HG02885 (cell line): ENCODE data around the gene KRT20.

Experiments used
- ATAC-seq: cut with Tn5 transposase; IDR thresholded peaks from one replicate; pipeline ENCODE4 v1.9.1; 2021; ENCODE audit warnings: mild to moderate bottlenecking; ENCODE audit not compliant: unreplicated experiment, poor library complexity

KRT20 gene

DNA sequence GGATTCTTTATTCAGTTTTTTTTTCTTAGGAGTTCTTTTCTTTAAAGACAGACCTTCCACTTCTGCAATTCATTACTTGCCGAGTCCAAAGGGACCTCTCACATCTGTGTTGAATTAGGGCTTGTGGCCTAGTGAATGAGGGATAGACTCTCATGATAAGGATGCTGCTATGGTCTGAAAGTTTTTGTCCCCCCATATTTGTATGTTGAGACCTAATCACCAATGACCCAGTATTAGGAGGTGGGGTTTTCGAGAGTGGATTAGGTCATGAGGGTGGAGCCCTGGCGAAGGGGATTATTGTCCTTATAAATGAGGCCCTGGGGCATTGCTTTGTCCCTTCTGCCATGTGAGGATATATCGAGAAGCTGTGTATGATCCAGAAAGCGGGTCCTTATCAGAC, 27.5 kb downstream of the KRT20 start:
- no peak for ATAC-seq

DNA sequence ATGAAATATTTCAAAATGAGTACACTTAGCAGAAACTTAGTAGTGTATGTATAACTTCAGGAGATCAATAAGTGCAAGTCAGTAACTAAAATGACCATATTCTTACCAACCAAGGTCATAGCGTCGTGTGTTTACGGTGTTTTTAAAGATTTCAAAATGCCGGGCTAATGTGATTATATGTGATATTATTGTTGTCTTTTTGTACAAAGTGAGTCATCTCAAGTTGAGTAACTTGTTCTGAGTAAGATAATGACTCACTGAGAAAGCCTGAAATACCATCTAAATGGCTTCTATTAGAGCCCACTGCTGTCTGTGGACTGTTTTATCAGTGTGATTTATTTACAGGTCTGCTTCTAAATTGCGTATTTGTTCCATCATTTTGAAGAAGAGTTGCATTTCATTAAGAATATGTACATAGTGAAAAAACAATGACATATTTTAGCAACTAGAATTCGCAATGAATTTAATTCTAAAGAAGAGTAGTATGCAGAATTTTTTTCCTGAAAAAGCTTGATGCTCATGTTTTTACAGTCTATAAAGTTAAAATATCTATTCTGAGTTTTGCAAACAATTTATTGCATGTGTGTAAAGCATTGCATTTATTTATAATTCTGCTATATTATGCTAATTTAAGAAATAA, 30.7 kb downstream of the KRT20 start:
- no peak for ATAC-seq

DNA sequence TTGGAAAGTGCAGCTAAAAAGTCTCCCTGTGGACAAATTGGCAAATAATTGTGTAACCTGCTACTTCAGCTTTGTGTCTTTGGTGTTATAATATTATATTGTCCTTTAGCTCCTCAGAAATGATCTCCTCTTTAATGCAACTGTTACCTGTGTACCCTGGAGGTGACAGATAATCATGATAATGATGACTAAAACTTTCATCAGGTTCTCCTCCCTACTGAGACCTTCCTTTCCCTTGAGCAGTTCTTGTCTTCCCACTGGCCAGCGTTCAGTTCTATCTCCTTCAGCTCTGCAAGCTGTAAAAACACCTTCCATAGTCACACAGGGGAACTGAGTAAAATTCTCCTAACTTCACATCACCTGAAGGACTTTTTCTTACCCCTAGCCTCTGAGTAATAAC, 32.7 kb downstream of the KRT20 start:
- no peak for ATAC-seq

DNA sequence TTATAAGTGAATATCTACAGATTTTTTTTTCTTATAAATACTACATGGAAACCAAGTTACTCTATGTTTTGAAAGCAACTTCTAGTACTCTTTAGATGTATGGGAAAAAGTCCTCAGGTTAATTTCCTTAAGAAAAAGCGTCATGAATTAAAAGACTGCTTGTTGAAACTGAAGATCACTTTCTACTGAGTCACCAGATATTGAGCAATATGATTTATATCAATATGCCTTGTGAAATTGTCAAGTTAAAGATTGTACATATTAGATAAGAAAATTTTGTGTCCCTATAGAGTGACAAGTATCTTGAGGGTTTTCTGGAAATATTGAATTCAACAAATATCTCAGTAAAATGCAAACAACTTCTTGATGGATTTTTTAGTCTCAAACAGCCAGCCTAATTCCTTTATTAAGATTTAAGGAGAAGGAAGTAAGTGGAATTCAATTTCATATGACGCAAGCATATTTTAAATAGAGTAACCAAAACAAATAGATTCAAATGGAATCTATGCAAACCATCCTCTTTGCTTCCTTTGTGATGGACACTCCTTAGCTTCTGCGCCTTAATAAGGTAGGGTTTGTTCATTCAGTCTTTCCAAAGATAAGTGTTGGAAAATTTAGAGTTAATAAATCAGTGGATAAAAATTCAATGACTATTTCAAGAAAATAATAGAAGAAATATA, 34.6 kb downstream of the KRT20 start:
- ATAC-seq, result no peak

DNA sequence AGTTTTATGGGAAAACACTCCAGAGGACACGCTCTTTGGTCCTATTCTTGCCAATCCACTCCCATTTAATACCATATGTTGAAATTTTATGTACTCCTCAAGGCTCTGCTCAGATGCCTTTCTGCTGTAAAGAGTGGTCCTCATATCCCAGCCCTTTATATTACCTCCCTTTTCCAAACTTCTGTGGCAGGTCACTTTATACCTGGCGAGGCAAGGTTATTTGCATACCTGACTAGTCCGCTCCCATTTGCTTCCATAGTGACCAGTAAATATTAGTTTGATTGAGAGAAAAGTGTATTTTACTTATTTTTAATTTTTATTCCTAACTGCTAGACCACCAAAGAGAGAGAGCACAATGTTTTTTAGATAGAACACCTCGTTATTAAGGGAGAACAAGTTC, 35.3 kb downstream of the KRT20 start:
- ATAC-seq, result no peak

DNA sequence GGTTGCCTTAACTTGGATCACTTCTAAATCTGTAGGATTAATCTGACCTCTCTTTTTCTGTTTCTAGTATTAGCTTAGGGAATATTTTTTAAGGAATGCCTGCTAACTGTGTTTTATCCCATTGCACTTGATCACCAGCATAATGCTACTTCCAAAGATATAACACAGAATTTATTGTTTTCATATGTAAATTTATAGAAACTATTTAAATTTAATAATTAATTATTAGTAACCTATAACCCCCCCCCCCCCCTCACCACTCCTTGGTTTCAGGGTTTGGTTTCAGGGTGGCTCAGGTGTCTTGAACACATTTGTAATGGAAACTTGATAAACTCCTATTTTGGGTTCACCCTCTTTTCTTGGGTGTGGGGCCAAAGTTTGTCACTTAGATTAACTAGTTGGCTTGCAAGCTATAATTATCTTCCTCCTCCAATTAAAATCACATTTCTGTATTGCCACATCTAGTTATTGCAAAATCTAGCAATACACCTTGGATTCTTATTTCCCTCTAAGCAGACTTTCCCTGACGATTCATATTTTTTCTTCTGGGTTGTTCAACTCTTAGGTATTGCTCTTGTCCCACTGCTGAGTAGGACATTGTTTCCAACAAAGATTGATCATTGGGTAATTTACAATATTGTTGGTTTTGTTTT, 36.3 kb downstream of the KRT20 start:
- ATAC-seq, result no peak

DNA sequence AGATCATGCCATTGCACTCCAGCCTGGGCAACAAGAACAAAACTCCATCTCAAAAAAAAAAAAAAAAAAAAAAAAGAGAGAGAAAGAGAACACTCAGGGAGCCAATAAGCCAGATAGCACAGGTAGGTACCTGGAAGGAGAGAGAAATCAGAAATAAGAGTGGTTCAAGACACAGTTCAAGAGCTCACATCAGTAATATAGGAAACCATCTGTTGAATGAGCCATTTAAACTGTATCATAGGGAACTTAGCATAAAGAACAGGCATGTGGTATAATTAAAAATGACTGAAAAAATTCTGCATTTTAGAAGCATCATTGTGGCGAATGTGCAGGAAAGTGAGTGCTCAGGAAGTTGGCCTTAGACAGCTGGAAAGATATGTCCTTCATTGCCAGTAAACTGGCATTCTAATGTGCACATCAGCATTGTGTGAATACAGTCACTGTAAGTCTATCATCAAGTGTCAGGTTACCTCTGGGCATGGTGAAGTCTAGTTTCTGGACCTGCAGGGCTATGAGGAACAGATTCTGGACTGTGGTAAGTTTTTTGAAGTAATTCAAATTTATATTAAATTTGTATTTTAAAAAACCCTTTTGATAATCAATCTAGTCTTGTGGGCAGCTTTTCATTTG, 38.4 kb downstream of the KRT20 start:
- ATAC-seq, result no peak

DNA sequence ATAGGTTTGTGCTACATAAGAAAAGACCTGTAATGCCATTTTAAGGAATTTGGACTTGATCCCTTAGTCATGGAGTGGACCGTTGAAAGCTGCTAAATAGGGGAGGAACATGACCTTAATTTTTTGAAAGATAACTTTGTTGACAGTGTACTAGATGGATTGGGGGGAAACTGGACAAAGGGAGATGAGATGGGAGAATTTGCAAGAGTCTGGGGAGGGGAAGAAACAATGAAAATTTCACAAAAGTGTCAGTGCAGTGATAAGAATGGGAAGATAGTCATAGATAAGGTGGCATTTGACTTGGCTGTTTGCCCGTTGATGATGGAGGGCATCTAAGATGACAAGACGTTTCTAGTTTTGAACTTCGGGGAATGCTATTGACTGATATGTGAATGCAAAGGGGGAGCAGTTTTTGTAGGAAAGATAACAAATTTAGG, 40.4 kb downstream of the KRT20 start:
- ATAC-seq, result no peak

DNA sequence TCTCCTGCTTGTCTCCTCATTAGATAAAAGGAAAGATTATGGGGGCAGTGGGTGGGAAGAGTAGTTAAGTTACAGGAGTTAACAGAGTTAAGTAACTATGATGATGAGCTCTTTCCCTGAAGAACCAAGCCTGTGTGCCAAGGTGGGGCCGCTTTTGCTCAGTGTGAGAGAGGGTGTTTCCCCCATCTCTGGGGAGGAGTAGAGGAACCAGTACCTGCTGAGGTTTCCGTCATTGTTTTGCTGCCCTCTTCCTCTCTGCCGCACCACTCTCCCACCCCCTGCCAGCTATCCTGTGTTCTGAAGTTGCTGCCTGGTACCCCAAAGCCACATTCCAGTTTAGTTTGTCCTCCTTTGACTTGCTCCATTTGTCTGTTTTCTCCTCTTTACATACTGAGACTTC, 41.8 kb downstream of the KRT20 start:
- no peak for ATAC-seq

DNA sequence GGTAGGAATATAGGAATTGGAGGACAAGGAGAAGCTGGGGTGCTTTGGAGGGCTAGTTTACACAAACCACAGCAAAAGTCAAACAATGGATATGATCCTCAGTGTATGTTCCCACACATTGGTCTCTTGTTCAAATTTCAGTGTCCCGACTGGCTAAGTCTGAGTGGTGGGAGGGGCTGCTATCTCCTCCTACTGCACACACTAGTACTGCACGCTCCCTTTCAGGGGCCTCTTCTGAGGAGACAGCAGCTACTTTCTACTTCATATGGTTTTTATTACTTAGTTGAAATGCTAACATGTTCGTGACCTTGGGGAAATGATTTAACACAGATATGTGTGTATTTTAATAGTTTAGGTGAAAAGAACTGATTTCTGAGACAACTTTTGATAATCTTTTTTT, 43.8 kb downstream of the KRT20 start:
- ATAC-seq, result no peak

DNA sequence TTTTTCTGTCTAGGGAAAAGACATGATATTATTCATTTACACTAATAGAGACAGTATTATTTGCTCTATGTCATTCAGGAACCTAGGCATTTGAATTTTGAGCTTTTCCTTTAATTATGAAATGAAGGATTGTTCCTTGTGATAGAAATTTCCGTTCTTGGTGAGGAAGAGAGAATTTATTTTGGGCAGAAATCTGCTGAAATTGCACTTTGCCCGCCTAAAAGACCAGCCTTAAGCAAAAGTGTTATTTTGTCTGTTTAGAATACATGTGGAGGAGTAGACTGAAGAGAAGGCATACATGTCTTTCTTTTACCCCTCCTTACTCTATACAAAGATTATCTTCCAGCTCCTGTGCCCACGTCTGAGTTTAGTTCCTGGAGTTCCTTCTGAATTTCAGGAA, 45.8 kb downstream of the KRT20 start:
- ATAC-seq, result no peak

DNA sequence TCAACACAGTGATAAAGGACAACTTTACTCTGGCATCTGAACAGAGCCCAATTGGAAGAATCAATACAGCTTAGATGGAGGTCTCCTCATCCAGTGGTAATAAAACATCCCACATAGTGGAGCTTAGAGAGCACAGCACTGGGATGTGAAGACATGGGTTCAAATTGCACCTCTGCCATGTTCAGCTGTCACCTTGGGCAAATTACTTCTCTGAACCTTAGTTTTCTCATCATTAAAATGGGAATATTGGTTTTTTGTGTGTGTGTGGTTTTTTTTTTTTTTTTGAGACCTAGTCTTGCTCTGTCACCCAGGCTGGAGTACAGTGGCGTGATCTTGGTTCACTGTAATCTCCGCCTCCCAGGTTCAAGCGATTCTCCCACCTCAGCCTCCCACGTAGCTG, 49.0 kb downstream of the KRT20 start:
- no peak for ATAC-seq

DNA sequence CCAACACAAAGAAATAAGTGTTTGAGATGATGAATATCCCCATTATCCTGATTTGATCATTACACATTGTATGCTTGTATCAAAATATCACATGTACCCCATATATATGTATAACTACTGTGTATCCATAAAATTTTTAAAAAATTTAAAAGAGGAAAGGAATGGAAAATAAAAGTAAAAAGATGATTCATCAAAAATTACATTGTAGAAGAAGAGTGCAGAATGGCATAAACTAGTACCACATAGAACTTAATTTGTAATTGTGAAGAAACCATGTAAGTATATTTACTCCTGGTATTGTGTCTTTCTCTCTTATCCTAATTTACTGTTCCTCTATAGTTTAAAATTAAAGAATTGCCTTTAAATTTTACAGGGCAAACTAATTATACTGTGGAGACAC, 51.2 kb downstream of the KRT20 start:
- ATAC-seq, result no peak

DNA sequence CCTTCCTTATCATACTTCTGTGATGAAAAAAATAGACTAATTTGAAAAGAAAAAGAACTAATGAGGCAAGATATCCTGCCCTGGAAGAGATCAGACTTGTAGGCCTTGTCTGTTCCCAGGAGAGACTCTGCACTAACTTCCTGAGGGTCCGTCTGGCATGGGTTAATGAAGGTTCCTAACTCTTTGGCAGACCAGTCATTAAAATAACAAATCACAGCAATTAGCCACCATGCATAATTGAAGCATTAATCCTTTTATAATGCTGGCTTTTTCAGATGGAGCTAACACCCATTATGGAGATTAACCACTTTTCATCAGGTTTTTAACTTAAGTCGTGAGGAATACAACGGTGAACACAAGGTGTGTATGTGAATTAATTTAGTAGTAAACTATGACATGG, 52.2 kb downstream of the KRT20 start:
- no peak for ATAC-seq

DNA sequence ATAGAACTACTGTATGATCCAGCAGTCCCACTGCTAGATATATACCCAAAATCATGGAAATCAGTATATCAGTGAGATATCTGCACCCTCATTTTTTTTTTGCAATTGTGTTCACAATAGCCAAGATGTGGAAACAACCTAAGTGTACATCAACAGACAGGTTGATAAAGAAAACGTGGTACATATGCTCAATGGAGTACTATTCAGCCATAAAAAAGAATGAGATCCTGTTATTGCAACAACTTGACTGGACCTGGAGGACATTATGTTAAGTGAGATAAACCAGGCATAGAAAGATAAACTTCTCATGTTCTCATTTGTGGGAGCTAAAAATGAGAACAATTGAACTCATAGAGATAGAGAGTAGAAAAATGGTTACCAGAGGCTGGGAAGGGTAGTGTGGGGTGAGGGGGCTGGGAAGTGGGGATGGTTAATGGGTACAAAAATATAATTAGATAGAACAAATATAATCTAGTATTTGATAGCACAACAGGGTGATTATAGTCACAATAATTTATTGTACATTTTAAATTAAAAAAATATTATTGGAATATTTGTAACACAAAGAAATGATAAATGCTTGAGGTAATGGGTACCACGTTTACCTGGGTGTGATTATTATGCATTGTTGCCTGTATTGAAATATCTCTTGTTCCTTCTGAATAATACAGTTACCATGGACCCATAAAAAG, 54.8 kb downstream of the KRT20 start:
- no peak for ATAC-seq

DNA sequence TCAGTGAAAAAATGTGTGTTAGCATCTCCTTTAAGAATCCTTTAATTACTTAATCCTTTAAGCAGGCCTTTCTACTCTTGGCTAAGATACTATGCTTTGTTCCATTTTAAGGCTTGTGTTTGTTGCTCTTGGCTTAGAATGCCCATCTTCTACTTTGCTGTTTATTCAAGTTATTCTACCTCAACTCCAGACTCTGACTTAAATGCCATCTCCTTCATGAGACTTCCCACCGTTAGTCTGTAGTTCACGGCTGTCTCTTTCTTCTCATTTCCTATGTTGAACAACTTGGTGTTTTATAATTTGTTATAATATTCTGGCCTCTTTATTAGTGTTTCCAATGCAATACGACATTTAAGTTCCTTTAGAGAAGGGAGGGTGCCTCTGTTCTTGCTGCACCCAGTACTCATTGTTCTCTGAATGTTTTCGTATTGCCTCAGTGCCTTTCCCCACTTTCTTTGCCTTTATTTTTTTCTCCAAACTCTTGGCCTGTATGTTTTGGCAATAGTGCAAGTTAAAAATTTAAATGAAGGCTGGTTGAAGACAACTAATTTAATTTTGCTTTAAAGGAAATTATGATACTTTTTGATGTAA, 56.5 kb downstream of the KRT20 start:
- no peak for ATAC-seq

DNA sequence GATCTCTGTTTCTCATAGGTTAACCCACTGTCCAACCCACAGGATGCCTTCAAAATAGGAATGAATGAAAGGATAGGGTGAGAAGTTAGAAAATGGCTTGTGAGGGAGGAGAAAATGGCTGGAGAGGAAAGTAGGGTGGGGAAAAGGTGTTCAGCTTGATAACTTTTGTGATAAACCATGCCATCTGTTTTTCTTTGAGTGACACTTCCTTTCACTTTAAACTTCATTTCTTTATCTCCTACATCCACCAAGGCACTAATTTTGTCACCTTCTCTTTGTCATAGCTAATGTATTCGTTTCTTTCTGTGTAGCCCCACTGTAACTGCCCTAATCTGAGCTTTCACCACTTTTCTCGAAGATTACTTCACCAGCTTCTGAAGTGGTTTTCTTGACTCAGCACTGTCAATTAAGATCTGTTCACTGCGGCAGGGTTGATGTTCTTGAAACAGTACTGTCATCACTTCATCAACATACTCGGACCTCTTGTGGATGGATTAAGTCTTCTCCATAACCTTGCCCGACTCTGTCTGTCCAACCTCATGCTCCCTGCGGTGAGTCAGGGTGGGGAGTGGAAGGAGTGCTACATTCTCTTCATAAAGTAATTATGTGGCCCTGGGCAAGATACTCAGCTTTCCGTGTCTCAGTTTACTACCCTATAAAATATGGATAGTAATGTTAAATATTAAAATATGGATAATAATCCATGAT, 57.1 kb downstream of the KRT20 start:
- no peak for ATAC-seq
